Glutamatergic neuron (in vitro differentiated cells): Measurements from ENCODE around the gene NHS. TPM values are rescaled to one million over a fixed set of nuclear protein-coding genes. Genes with fewer than 3 reads are reported as not detected.

Experiments used
- DNase-seq: peaks from one replicate; pipeline ENCODE4 v3.0.0; 2022
- H3K27ac Mint-ChIP-seq: one replicate; pipeline ENCODE4 v1.8.0; 2020; ENCODE audit warnings: mild to moderate bottlenecking, mixed read lengths, inconsistent platforms; ENCODE audit not compliant: unreplicated experiment
- H3K27me3 Mint-ChIP-seq: one replicate; pipeline ENCODE4 v1.8.0; 2020; ENCODE audit warnings: mild to moderate bottlenecking, moderate library complexity, mixed read lengths, inconsistent platforms; ENCODE audit not compliant: unreplicated experiment
- H3K36me3 Mint-ChIP-seq: one replicate; pipeline ENCODE4 v1.8.0; 2020; ENCODE audit warnings: mild to moderate bottlenecking, mixed read lengths, inconsistent platforms; ENCODE audit not compliant: unreplicated experiment
- H3K4me1 Mint-ChIP-seq: one replicate; pipeline ENCODE4 v1.8.0; 2020; ENCODE audit warnings: mild to moderate bottlenecking, low read depth, mixed read lengths, inconsistent platforms; ENCODE audit not compliant: unreplicated experiment
- H3K4me3 Mint-ChIP-seq: one replicate; pipeline ENCODE4 v1.8.0; 2020; ENCODE audit warnings: mild to moderate bottlenecking, mixed read lengths, inconsistent platforms; ENCODE audit not compliant: unreplicated experiment
- H3K9me3 Mint-ChIP-seq: one replicate; pipeline ENCODE4 v1.8.0; 2020; ENCODE audit warnings: mild to moderate bottlenecking, moderate library complexity, mixed read lengths, inconsistent platforms; ENCODE audit not compliant: unreplicated experiment
- total RNA-seq: library from RNA; stranded (reverse); fragmentation: NEBNext Ultra II Directional; extraction: Animal tissue kit (Norgen Biotek cat#: 25700); gene quantifications from one replicate; pipeline ENCODE4 v1.2.1, GENCODE V29; 2021; ENCODE audit not compliant: unreplicated experiment
- TF ChIP-seq, protein P1 (sequence below): fragments of 200-600 bp; sonication (generic); IDR thresholded peaks from one replicate; pipeline ENCODE4 v1.5.0; 2021; ENCODE audit not compliant: partially characterized antibody, unreplicated experiment

NHS gene
- total RNA-seq, 1 donor from 2014 or later = 9.1 TPM

- Mint-ChIP-seq H3K4me1 (no peaks in the 10 kb centered on the region), H3K27me3 (no peaks in the 10 kb centered on the region), H3K36me3 (no peaks in the 10 kb centered on the region), H3K27ac (no peak overlapping the region), H3K4me3 (no peak overlapping the region), H3K9me3 (no peaks in the 10 kb centered on the region)
- DNase-seq = no peak
- TF ChIP-seq, protein P1, sequence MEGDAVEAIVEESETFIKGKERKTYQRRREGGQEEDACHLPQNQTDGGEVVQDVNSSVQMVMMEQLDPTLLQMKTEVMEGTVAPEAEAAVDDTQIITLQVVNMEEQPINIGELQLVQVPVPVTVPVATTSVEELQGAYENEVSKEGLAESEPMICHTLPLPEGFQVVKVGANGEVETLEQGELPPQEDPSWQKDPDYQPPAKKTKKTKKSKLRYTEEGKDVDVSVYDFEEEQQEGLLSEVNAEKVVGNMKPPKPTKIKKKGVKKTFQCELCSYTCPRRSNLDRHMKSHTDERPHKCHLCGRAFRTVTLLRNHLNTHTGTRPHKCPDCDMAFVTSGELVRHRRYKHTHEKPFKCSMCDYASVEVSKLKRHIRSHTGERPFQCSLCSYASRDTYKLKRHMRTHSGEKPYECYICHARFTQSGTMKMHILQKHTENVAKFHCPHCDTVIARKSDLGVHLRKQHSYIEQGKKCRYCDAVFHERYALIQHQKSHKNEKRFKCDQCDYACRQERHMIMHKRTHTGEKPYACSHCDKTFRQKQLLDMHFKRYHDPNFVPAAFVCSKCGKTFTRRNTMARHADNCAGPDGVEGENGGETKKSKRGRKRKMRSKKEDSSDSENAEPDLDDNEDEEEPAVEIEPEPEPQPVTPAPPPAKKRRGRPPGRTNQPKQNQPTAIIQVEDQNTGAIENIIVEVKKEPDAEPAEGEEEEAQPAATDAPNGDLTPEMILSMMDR = no peak
These were observed 304.3 kb downstream of the NHS start for GRCh38 chrX:17679261-17679660.

- H3K4me3 Mint-ChIP-seq = no peak overlapping the region
These were observed 304.8 kb downstream of the NHS start for GRCh38 chrX:17679820-17680219.

DNA sequence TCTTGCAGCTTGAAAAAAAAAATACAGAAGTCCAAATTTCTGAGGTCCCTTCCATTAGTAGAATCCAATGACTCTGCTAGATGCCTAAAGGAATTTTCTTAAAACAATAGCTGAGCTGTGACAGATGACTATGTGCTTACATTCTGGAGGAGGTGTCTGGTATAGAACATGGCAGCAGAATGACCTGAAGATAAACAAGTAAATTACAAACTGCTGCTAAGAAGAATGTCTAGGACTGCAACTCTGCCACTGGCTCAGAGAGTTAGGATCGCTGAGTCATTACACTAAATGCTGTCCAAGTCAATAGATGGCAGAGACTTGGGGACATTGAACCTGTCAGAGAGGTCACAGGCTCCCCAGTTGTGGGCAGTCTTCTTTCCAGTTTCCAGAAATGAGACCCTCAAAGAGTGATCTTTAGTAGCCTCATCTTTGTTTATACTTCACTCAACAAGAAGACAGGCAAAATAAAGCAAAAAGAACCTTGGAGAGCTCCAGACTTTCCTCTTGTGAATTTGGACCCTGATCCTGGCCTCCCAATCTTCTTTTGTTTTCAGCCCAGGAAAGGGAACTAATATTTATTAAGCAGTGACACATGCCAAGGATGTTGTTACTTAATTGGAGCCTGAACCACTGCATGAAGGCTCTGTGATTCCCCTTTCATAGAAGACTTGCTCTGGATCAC is 305.9 kb downstream of the NHS start:
- Mint-ChIP-seq H3K4me3 (no peak overlapping the region), H3K27ac (no peak overlapping the region), H3K4me1 (no peaks in the 10 kb centered on the region), H3K36me3 (no peaks in the 10 kb centered on the region), H3K27me3 (no peaks in the 10 kb centered on the region), H3K9me3 (no peaks in the 10 kb centered on the region)
- no peak for DNase-seq
- TF ChIP-seq, protein P1 = no peak

More at GRCh38 chrX:17679820-17680219, 304.8 kb downstream of the NHS start:
- no peaks in the 10 kb centered on the region for H3K4me1 Mint-ChIP-seq
- no peaks in the 10 kb centered on the region for H3K27me3 Mint-ChIP-seq
- DNase-seq = no peak
- no peak overlapping the region for H3K27ac Mint-ChIP-seq
- no peaks in the 10 kb centered on the region for H3K9me3 Mint-ChIP-seq
- TF ChIP-seq, protein P1 = no peak
- no peaks in the 10 kb centered on the region for H3K36me3 Mint-ChIP-seq

DNA sequence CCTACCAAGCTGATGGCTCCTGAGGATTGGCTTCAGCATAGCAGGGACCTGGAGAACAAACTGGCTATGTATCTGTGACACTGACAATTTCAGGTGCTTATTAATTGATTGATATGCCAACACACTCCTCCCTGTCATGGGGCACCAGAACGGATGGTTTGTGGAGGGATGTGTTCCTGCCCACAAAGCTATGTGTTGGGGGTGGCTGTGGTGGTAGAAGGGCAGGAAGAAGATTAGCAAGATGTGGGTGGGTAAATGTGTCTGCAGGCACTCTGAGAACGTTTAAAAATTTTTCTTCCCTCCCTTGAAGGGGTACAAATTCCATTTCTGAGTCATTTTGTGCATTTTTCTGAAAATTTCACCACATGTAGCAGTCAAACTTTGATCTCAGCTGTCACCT is 307.3 kb downstream of the NHS start:
- Mint-ChIP-seq H3K27me3 (no peaks in the 10 kb centered on the region), H3K9me3 (no peaks in the 10 kb centered on the region), H3K27ac (no peak overlapping the region), H3K4me3 (no peak overlapping the region), H3K4me1 (no peaks in the 10 kb centered on the region), H3K36me3 (no peaks in the 10 kb centered on the region)
- DNase-seq = no peak
- TF ChIP-seq, protein P1 = no peak

- H3K4me3 Mint-ChIP-seq = no peak overlapping the region
- H3K27ac Mint-ChIP-seq = no peak overlapping the region
- H3K36me3 Mint-ChIP-seq = no peaks in the 10 kb centered on the region
- TF ChIP-seq, protein P1 = no peak
- H3K27me3 Mint-ChIP-seq = no peaks in the 10 kb centered on the region
- DNase-seq = no peak
- H3K4me1 Mint-ChIP-seq = peaks cover 3% of the 10 kb centered on the region
- no peaks in the 10 kb centered on the region for H3K9me3 Mint-ChIP-seq
These were observed 310.0 kb downstream of the NHS start for GRCh38 chrX:17685026-17685425.
